HCT116 (cell line): ENCODE measurements around the gene GPR107. TPM values are rescaled to one million over a fixed set of nuclear protein-coding genes. Genes with fewer than 3 reads are reported as not detected.

Experiments used
- ATAC-seq: fragments of 200-7000 bp; cut with Tn5 transposase; 2 replicates; pipeline ENCODE4 v1.9.1; 2020; ENCODE audit warnings: mild to moderate bottlenecking, moderate library complexity
- BruUV-seq: library from RNA; stranded (reverse); fragments of 400-500 nt; replicated peaks from 2 replicates; lab custom pipeline; 2021; lab: Mats Ljungman, UMichigan
- CTCF ChIA-PET: fragments of 300-600 bp; sonication (Branson Sonifier 250); formaldehyde crosslinking; loops from one replicate; lab custom pipeline; 2021; ENCODE audit warnings: antibody characterized with exemption; lab: Charles Lee
- POLR2A ChIA-PET: fragments of 300-600, 350-600 bp; sonication (Branson Sonifier 250); formaldehyde crosslinking; loops from one replicate; lab custom pipeline; 2021; ENCODE audit warnings: antibody characterized with exemption; lab: Charles Lee
- RAD21 ChIA-PET, 2 experiments: fragments of 300-600 bp; sonication (Branson Sonifier 250); formaldehyde crosslinking; loops; one replicate each; lab custom pipeline; 2023; ENCODE audit warnings: low total read pairs in 2 of 2; ENCODE audit not compliant: uncharacterized antibody in 2 of 2, unreplicated experiment in 2 of 2, low non-redundant PET in 1 of 2; lab: Charles Lee
- DNase-seq: peaks from one replicate; pipeline ENCODE4 v3.0.0-alpha.2; 2010; ENCODE audit warnings: low read depth, low spot score
- H2AFZ ChIP-seq: fragments of 200-600 bp; shearing (Covaris generic), sonication (generic); 2 replicates; pipeline ENCODE4 v1.6.1; 2017; ENCODE audit warnings: low read depth, mixed run types, mixed read lengths, antibody characterized with exemption, low read length; ENCODE audit not compliant: poor library complexity, severe bottlenecking
- H3K27ac ChIP-seq: 2 replicates; pipeline ENCODE4 v1.5.1; 2012; ENCODE audit warnings: low read depth, low read length
- H3K27me3 ChIP-seq: fragments of 200-600 bp; sonication (generic); 2 replicates; pipeline ENCODE4 v1.6.1; 2016; ENCODE audit warnings: mixed run types, low read length, mixed read lengths; ENCODE audit not compliant: insufficient read depth
- H3K36me3 ChIP-seq, 2 experiments: fragments of 200-500 bp in 1 of 2; fragments of 200-600 bp in 1 of 2; sonication (Bioruptor generic) in 1 of 2; sonication (generic) in 1 of 2; 2 replicates each; pipeline versions ENCODE4 v1.5.1 to v1.6.1; 2014 to 2016; ENCODE audit warnings: low read length in 2 of 2, inconsistent platforms in 1 of 2, mixed read lengths in 1 of 2, mixed run types in 1 of 2; ENCODE audit not compliant: insufficient read depth in 2 of 2, control insufficient read depth in 1 of 2
- H3K4me1 ChIP-seq, 2 experiments: fragments of 200-600 bp in 1 of 2; sonication (generic) in 1 of 2; 2 replicates each; pipeline versions ENCODE4 v1.5.1 to v1.6.1; 2012 to 2017; ENCODE audit warnings: low read length in 2 of 2, inconsistent platforms in 1 of 2, mild to moderate bottlenecking in 1 of 2, mixed read lengths in 1 of 2, mixed run types in 1 of 2, moderate library complexity in 1 of 2; ENCODE audit not compliant: insufficient read depth in 2 of 2, control insufficient read depth in 1 of 2
- H3K4me2 ChIP-seq: fragments of 200-600 bp; sonication (generic); 2 replicates; pipeline ENCODE4 v1.6.1; 2017; ENCODE audit warnings: mixed run types, low read length, mixed read lengths
- H3K4me3 ChIP-seq, 2 experiments: fragments of 200-600 bp in 1 of 2; sonication (generic) in 1 of 2; replicated peaks in 1 of 2; 2 replicates each; pipeline ENCODE4 v1.5.1; 2011 to 2016; ENCODE audit warnings: low read length in 2 of 2, control low read depth in 1 of 2, low read depth in 1 of 2, mild to moderate bottlenecking in 1 of 2, mixed read lengths in 1 of 2, mixed run types in 1 of 2
- H3K79me2 ChIP-seq: fragments of 200-600 bp; sonication (generic); 2 replicates; pipeline ENCODE4 v1.6.1; 2017; ENCODE audit warnings: mild to moderate bottlenecking, mixed run types, low read length, moderate library complexity, mixed read lengths; ENCODE audit not compliant: insufficient read depth
- H3K9ac ChIP-seq: fragments of 200-600 bp; sonication (generic); 2 replicates; pipeline ENCODE4 v1.6.1; 2016; ENCODE audit warnings: low read length, mixed read lengths
- H3K9me2 ChIP-seq: fragments of 200-600 bp; sonication (generic), shearing (Covaris generic); 2 replicates; pipeline ENCODE4 v1.6.1; 2017; ENCODE audit warnings: mixed run types, mild to moderate bottlenecking, moderate library complexity; ENCODE audit not compliant: insufficient read depth
- H3K9me3 ChIP-seq, 2 experiments: fragments of 200-500 bp in 1 of 2; fragments of 200-600 bp in 1 of 2; sonication (Bioruptor generic) in 1 of 2; sonication (generic) in 1 of 2; 2 replicates each; pipeline ENCODE4 v1.6.1; 2014 to 2017; ENCODE audit warnings: low read length in 2 of 2, mixed read lengths in 2 of 2, inconsistent platforms in 1 of 2, low read depth in 1 of 2, mild to moderate bottlenecking in 1 of 2, mixed run types in 1 of 2, moderate library complexity in 1 of 2; ENCODE audit not compliant: control insufficient read depth in 1 of 2, insufficient read depth in 1 of 2
- H4K20me1 ChIP-seq: fragments of 200-600 bp; sonication (generic), shearing (Covaris generic); 2 replicates; pipeline ENCODE4 v1.6.1; 2017; ENCODE audit warnings: mixed run types, mild to moderate bottlenecking, moderate library complexity; ENCODE audit not compliant: insufficient read depth
- ATF3 ChIP-seq: IDR thresholded peaks from 2 replicates; pipeline ENCODE4 v1.6.1; 2012
- CEBPB ChIP-seq: IDR thresholded peaks from 2 replicates; pipeline ENCODE4 v1.6.1; 2012; ENCODE audit warnings: low read depth
- CTCF ChIP-seq, 3 experiments: fragments of 200-600 bp in 1 of 3; sonication (generic) in 1 of 3; IDR thresholded peaks in 2 of 3; conservative IDR thresholded peaks in 1 of 3; 2 replicates each; pipeline ENCODE4 v1.5.1; 2012 to 2017; ENCODE audit warnings: low read depth in 2 of 3, low read length in 2 of 3, antibody characterized with exemption in 1 of 3, borderline replicate concordance in 1 of 3, control low read depth in 1 of 3, mild to moderate bottlenecking in 1 of 3, mixed read lengths in 1 of 3, mixed run types in 1 of 3, moderate library complexity in 1 of 3; ENCODE audit not compliant: insufficient read depth in 1 of 3
- EZH2 ChIP-seq: fragments of 200-600 bp; sonication (generic); IDR thresholded peaks from 2 replicates; pipeline ENCODE4 v1.6.1; 2017; ENCODE audit warnings: antibody characterized with exemption, mixed run types
- JUND ChIP-seq: IDR thresholded peaks from 2 replicates; pipeline ENCODE4 v1.6.1; 2012
- RAD21 ChIP-seq: IDR thresholded peaks from 2 replicates; pipeline ENCODE4 v1.6.1; 2012; ENCODE audit warnings: low read depth, mild to moderate bottlenecking
- REST ChIP-seq: IDR thresholded peaks from 2 replicates; pipeline ENCODE4 v1.6.1; 2012; ENCODE audit warnings: low read depth
- intact Hi-C: fragments of 100-400 bp; cut with micrococcal nuclease; formaldehyde crosslinking; loops from 2 replicates; pipeline ENCODE4 v1.10.0; 2022
- total RNA-seq: library from RNA; stranded (reverse); gene quantifications from one replicate; pipeline ENCODE4 v1.2.1, GENCODE V29; 2021; ENCODE audit not compliant: unreplicated experiment

Gene GPR107
- total RNA-seq, 1 experiment from 2014 or later, result 32.5 TPM

- RAD21 ChIA-PET, result no interaction called here
- Histone ChIP-seq H3K9me3 (no peaks in the 10 kb centered on the region), H3K4me2 (no peak overlapping the region)
- TF ChIP-seq CTCF (IDR thresholded peaks at IDR 0.05 in 2 of 3, conservative IDR thresholded peaks at IDR 0.05 in 1 of 3; ENCODE audit: borderline replicate concordance in 1 of 3, insufficient read depth in 1 of 3, low read depth in 2 of 3, low read length in 2 of 3) (0 out of 6 replicates have a peak, but pooled peaks of 1 of the 3 experiments have one; percentile 6), ATF3 (no peak)
- TF ChIP-seq, all 23 proteins: peak for 1
- DNase-seq (no peak), ATAC-seq (no peak)
- no TSS peak for BruUV-seq
- Histone ChIP-seq H3K36me3 (no peaks in the 10 kb centered on the region), H3K9ac (no peak overlapping the region), H3K4me3 (no peak overlapping the region), H3K27ac (no peak overlapping the region), H3K79me2 (no peaks in the 10 kb centered on the region), H4K20me1 (no peaks in the 10 kb centered on the region), H3K9me2 (no peaks in the 10 kb centered on the region), H3K27me3 (peaks cover 34% of the 10 kb centered on the region), H3K4me1 (peaks cover 4 to 16% of the 10 kb centered on the region in 2 experiments; a peak in 2 of 4 replicates), H2AFZ (no peak overlapping the region)
- ChIA-PET CTCF (no interaction called here), POLR2A (no interaction called here)
- intact Hi-C loops, result no loop called here
These were observed 93.5 kb downstream of the GPR107 start for GRCh38 chr9:130147198-130147597.

GRCh38 chr9:130147910-130148309 is 94.2 kb downstream of the GPR107 start:
- H4K20me1 ChIP-seq, result no peaks in the 10 kb centered on the region
- CTCF ChIA-PET, result no interaction called here
- no peak for ATAC-seq
- no peaks in the 10 kb centered on the region for H3K9me2 ChIP-seq
- BruUV-seq, result no TSS peak
- no peak overlapping the region for H3K4me3 ChIP-seq
- no peak overlapping the region for H2AFZ ChIP-seq
- H3K36me3 ChIP-seq, result no peaks in the 10 kb centered on the region
- RAD21 ChIA-PET, result no interaction called here
- no peaks in the 10 kb centered on the region for H3K79me2 ChIP-seq
- TF ChIP-seq RAD21 (no peak), ATF3 (no peak), JUND (no peak), EZH2 (no peak), REST (no peak), CEBPB (no peak), CTCF (IDR thresholded peaks at IDR 0.05 in 2 of 3, conservative IDR thresholded peaks at IDR 0.05 in 1 of 3; ENCODE audit: borderline replicate concordance in 1 of 3, insufficient read depth in 1 of 3, low read depth in 2 of 3, low read length in 2 of 3) (no peak)
- no peak overlapping the region for H3K4me2 ChIP-seq
- POLR2A ChIA-PET, result no interaction called here
- intact Hi-C loops, result no loop called here
- no peak for DNase-seq
- H3K27ac ChIP-seq, result no peak overlapping the region
- H3K9me3 ChIP-seq, result no peaks in the 10 kb centered on the region
- H3K27me3 ChIP-seq, result peaks cover 33% of the 10 kb centered on the region
- H3K9ac ChIP-seq, result no peak overlapping the region
- peaks cover 4 to 16% of the 10 kb centered on the region in 2 experiments; a peak in 2 of 4 replicates for H3K4me1 ChIP-seq
